Activated T-helper 9 cell treated with anti-CD3 and anti-CD28 coated beads, Interleukin-2, amount 50 U/mL, for 16 hours (primary cell): ENCODE results near the gene KCNJ12.
"Not testable (repeated sequence)": the region's sequence is repeated elsewhere in the genome, so short reads cannot be mapped to it uniquely, and the experiment has no call there.

ENCODE experiments used
- DNase-seq: peaks from one replicate; pipeline ENCODE4 v3.0.0-alpha.2; 2020; ENCODE audit warnings: low read depth

The KCNJ12 gene

GRCh38 chr17:21376081-21376758 lies at the start of gene KCNJ12:
Gene KCNJ12 (plus strand): TSS chr17:21376357. CDS start chr17:21415343, 38,986 bp downstream.
- DNase-seq, result no peak

DNA sequence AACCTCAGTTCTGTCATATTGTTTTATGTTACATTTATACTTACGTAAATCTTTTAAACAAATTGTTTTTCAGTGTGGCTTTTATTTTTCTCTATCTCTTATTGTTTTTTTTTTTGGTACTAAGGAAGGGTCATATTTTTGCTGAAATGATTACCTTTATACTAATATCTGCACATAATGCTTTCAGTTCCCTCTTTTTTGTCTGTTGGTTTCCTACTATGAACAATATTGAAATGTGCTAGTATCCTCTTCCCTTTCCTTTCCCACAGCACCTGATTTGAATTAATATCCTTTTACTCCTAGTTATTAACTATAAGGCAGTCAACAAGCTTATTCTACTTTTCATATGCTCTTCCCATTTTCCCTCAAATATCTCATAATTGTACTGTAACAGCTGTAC lies 48.2 kb upstream of the KCNJ12 start:
- DNase-seq, result not testable (repeated sequence)

DNA sequence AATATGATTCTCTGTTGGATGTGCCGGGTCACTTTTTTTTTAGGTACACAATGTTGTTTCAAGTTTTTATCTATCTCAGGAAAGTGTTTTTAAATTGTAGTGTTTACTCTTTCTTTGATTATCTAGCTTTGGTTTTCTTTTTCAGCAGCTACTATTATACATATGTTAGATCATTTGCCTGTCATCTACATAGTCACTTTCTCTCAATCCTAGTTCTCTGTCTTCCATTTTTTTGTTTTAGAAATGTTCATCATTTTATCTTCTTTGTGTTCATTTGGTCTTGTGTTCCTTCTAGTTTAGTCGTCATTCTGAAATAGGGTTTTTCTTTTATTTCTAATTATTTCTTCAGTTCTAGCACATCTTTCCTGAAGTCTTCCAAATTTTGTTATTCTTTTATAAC lies 47.4 kb upstream of the KCNJ12 start:
- DNase-seq, result not testable (repeated sequence)

DNA sequence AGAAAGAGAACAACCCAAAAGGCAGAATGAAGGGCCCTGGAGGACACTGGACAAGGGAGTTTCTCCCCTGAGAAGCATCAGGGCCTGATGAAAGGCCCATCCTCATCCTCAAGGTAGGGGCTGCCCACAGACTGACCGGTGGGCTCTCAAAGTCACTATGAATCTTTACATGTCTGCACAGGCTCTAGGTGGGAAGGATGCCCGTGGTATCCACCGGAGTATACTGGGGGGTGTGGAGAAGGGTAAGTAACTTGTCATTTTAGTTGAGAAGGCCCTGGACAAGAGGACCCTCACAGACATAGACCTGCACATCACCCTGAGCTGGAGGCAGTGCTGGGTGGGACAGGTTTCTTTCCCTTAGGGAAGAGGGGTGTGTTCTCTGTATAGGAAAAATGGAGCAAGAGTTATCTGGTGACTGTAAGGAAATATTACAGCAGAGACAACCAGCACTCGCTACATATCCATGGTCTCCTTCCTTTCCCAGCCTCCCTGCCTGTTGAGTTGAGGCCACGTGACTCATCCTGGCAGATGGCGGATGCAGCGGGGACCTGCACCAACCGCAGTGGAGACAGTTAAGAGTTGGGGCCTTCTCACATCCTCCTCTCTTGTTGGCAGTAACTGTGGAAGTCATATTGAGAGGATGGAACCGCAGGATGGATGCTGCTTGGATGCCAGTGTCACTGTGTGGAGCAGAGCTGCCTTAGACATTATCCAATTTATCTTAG lies 45.6 kb upstream of the KCNJ12 start:
- no peak for DNase-seq

DNA sequence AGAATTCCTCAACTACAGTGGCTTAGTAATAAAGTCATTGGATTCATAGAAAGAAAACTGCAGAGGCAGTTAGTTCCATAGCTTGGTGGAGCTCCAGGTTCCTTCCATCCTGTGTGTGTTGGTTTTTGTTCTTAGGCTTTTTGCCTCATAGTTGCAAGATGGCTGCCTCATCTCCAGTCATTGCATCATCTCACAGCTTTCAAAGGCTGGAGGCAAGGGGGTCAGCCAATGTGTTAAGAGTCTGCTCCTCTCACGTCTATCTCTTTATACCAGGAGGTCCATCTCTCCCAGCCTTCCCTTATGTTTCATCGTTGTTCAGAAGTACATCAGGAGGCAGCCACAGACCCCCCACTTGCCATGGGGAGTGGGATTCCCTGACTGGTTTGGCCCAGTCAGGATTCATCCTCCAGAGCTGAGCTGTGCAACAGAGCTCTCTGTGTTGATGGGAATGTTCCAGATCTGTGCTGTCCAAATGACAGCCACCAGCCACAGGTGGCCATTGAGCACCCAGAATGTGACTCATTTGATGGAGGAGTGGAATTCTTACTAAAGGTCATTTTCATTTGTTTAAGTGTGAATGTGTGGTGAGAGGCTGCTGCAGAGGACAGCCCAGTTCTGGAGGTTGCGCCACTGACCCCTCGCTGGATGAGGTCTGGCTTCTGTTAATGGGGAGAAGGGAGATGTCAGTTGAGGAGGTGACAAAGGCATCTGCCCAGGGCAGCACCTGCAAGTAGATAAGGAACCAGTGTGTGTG lies 39.4 kb upstream of the KCNJ12 start:
- DNase-seq, result not testable (repeated sequence)

DNA sequence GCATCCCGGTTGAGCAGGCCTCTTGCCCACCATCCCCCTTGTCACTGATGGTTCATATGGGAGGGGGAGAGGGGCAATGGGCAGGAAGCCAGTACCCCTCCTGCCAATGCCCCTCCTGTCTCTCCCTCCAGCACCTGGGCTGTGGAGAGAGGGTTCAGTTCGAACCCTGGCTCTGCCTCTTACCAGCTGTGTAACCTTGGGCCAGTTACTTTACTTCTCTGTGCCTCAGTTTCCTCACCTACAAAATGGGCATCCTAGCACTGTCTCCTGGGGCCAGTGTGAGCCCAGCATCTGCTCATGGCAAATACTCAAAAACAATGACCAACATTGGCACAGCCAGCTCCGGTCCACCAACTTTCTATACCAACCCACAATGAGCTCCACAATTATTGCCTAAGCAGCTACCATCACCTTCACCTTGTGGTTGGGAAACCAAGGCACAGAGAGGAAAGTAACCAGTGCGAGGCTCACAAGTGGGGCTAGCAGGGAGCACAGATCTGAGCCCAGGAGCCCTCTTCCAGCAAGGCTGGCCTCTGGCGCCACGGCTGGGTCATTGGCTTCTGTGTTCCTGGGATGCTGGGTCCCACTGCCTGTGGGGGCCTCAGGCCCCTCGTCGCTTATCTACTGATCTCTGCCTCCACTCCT lies 38.1 kb upstream of the KCNJ12 start:
- DNase-seq, result not testable (repeated sequence)

- DNase-seq, result no peak
Observed at GRCh38 chr17:21339011-21339410, 37.1 kb upstream of the KCNJ12 start.

DNA sequence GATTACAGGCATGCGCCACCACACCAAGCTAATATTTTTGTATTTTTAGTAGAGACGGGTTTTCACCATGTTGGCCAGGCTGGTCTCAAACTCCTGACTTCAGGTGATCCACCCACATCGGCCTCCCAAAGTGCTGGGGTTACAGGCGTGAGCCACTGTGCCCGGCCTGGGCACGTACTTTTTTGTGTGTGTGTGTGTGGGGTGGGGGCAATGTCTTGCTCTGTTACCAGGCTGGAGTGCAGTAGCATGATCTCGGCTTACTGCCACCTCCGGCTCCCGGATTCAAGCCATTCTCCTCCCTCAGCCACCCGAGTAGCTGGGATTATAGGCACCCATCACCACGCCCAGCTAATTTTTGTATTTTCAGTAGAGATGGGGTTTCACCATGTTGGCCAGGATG lies 36.6 kb upstream of the KCNJ12 start:
- DNase-seq, result not testable (repeated sequence)

GRCh38 chr17:21340407-21340806 lies 35.8 kb upstream of the KCNJ12 start:
- not testable (repeated sequence) for DNase-seq

GRCh38 chr17:21341279-21341678 lies 34.9 kb upstream of the KCNJ12 start:
- DNase-seq, result not testable (repeated sequence)

GRCh38 chr17:21341925-21342540 lies 34.1 kb upstream of the KCNJ12 start:
- not testable (repeated sequence) for DNase-seq

GRCh38 chr17:21343061-21343949 lies 32.9 kb upstream of the KCNJ12 start:
- DNase-seq, result not testable (repeated sequence)

- not testable (repeated sequence) for DNase-seq
Observed at GRCh38 chr17:21344801-21345200, 31.4 kb upstream of the KCNJ12 start.

GRCh38 chr17:21345236-21345635 lies 30.9 kb upstream of the KCNJ12 start:
- DNase-seq, result no peak

DNA sequence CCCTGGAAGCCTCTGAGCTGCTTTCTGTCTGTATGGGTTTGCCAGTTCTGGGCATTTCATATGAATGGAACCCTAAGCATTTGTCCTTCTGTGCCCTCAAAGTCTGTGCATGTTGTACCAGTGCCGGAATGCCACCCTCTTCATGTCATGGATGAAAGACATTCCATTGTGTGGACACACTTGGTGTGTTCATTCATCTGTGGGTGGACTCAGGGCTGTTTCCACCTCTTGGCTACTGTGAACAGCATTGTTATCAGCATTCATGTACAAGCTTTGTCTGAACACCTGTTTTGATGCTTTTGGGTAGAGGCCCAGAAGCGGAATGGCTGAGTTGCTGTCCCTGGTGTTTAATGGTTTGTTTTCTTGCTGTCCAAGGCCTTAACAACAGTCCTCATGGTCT lies 30.1 kb upstream of the KCNJ12 start:
- DNase-seq, result not testable (repeated sequence)

GRCh38 chr17:21346651-21347250 lies 29.4 kb upstream of the KCNJ12 start:
- not testable (repeated sequence) for DNase-seq

DNA sequence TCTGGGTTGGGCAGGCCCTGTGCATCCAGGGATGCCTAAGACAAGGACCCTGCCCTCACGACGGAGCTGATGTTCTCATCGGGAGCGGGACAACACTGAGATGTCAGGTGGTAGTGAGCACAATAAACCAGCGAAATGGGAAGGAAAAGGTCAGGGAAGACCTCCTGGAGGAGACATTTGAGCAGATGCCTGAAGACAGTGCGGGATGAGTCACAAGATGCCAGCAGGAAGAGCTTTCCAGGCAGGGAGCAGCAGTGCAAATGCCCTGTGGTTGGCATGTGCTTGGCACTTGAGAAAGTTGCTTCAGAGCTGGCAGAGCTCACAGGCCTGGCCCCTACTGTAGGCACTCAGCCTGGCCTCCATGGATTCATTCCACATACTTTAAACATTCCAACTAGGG lies 28.5 kb upstream of the KCNJ12 start:
- DNase-seq, result not testable (repeated sequence)

DNA sequence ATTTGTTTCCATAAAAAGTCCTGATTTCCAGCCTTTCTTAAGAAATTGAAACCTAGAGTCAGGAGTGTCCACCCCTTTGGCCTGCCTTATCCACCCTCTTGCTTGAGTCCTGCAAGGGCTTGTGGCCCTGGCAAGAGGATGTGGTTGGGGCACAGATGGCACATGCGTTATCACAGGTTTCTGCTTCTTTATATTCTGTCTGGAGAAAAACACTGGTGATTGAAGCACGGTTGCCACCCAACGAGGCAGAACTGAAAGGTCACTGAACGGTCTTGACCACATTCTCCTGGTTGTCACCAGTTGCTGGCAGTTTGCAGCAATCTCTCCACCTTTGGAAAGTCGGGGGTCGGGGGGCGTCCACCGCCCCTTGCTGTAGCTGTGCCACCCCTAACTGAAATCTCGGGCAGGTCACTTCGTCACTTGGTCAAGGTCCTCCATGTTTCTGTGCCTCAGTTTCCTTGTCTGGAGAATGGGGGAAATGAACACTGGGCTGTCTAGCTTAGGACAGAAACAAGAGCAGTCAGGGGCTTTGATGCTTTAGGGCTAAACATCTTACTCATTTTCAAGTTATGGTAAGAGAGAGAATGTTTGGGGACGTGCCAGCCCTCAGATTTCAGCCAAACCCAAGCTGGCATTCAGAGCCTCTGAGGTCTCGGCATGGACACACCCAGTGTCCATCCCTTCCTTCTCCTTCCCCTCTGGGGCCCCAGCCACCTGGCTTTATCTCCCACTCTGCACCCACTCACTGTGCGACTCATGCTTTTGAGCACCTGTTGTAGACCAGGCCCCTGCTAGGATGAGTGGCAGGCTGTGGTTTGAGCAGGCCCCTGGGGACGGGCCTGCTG lies 27.9 kb upstream of the KCNJ12 start:
- DNase-seq, result not testable (repeated sequence)

- not testable (repeated sequence) for DNase-seq
Observed at GRCh38 chr17:21348926-21349261, 27.3 kb upstream of the KCNJ12 start.
